ENCODE measurements around the gene PAK4.

- TF ChIP-seq POLR2A (IDR thresholded peaks at IDR 0.05; ENCODE audit: low read length): no peak
- no peak for TF ChIP-seq GATA1 (IDR thresholded peaks at IDR 0.05; ENCODE audit: low read depth, low read length)
Observed at GRCh38 chr19:39174558-39175544, 49.3 kb downstream of the PAK4 start.
